HepG2 (cell line): ENCODE data around the gene VWA2.

Experiments used
- CHD2 ChIP-seq: IDR thresholded peaks from 2 replicates; pipeline ENCODE4 v1.6.1; 2011; ENCODE audit warnings: low read depth, low read length, improper control_type of control experiment
- MEIS1 ChIP-seq: sonication (generic); formaldehyde crosslinking; IDR thresholded peaks from 2 replicates; pipeline ENCODE4 v1.9.0; 2021; ENCODE audit warnings: mild to moderate bottlenecking, missing genetic modification reagents, moderate library complexity, borderline replicate concordance
- POLR2AphosphoS5 ChIP-seq: IDR thresholded peaks from 2 replicates; pipeline ENCODE4 v1.6.1; 2012; ENCODE audit warnings: low read depth, low read length
- ZBTB38 ChIP-seq: sonication (generic); formaldehyde crosslinking; IDR thresholded peaks from 2 replicates; pipeline ENCODE4 v1.5.1; 2020; ENCODE audit warnings: mild to moderate bottlenecking, missing genetic modification reagents
- ZKSCAN5 ChIP-seq: sonication (generic); formaldehyde crosslinking; IDR thresholded peaks from 2 replicates; pipeline ENCODE4 v1.5.1; 2020; ENCODE audit warnings: mild to moderate bottlenecking, missing genetic modification reagents
- ZNF224 ChIP-seq: sonication (generic); formaldehyde crosslinking; IDR thresholded peaks from 2 replicates; pipeline ENCODE4 v1.5.0; 2020; ENCODE audit warnings: mild to moderate bottlenecking, missing genetic modification reagents
- ZNF558 ChIP-seq: sonication (generic); formaldehyde crosslinking; IDR thresholded peaks from 2 replicates; pipeline ENCODE4 v1.9.0; 2022; ENCODE audit warnings: mild to moderate bottlenecking, missing genetic modification reagents, borderline replicate concordance
- ZNF660 ChIP-seq: sonication (generic); formaldehyde crosslinking; IDR thresholded peaks from 2 replicates; pipeline ENCODE4 v1.5.1; 2020; ENCODE audit warnings: mild to moderate bottlenecking, low read depth, missing genetic modification reagents, borderline replicate concordance
- TF ChIP-seq, protein P1 (sequence below): sonication (generic); formaldehyde crosslinking; IDR thresholded peaks from 2 replicates; pipeline ENCODE4 v1.4.0; 2020; ENCODE audit warnings: mild to moderate bottlenecking, missing genetic modification reagents, borderline replicate concordance
- TF ChIP-seq, protein P2 (sequence below): sonication (generic); formaldehyde crosslinking; IDR thresholded peaks from 2 replicates; pipeline ENCODE4 v1.5.0; 2020; ENCODE audit warnings: mild to moderate bottlenecking, missing genetic modification reagents, moderate library complexity

- TF ChIP-seq MEIS1 (CRISPR knock-in tag) (no peak), ZKSCAN5 (CRISPR knock-in tag) (no peak), CHD2 (no peak), ZNF660 (no peak), ZBTB38 (no peak), ZNF558 (CRISPR knock-in tag) (no peak), POLR2AphosphoS5 (no peak), ZNF224 (CRISPR knock-in tag) (no peak)
- TF ChIP-seq, protein P1, sequence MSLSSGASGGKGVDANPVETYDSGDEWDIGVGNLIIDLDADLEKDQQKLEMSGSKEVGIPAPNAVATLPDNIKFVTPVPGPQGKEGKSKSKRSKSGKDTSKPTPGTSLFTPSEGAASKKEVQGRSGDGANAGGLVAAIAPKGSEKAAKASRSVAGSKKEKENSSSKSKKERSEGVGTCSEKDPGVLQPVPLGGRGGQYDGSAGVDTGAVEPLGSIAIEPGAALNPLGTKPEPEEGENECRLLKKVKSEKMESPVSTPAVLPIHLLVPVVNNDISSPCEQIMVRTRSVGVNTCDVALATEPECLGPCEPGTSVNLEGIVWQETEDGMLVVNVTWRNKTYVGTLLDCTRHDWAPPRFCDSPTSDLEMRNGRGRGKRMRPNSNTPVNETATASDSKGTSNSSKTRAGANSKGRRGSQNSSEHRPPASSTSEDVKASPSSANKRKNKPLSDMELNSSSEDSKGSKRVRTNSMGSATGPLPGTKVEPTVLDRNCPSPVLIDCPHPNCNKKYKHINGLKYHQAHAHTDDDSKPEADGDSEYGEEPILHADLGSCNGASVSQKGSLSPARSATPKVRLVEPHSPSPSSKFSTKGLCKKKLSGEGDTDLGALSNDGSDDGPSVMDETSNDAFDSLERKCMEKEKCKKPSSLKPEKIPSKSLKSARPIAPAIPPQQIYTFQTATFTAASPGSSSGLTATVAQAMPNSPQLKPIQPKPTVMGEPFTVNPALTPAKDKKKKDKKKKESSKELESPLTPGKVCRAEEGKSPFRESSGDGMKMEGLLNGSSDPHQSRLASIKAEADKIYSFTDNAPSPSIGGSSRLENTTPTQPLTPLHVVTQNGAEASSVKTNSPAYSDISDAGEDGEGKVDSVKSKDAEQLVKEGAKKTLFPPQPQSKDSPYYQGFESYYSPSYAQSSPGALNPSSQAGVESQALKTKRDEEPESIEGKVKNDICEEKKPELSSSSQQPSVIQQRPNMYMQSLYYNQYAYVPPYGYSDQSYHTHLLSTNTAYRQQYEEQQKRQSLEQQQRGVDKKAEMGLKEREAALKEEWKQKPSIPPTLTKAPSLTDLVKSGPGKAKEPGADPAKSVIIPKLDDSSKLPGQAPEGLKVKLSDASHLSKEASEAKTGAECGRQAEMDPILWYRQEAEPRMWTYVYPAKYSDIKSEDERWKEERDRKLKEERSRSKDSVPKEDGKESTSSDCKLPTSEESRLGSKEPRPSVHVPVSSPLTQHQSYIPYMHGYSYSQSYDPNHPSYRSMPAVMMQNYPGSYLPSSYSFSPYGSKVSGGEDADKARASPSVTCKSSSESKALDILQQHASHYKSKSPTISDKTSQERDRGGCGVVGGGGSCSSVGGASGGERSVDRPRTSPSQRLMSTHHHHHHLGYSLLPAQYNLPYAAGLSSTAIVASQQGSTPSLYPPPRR (CRISPR knock-in tag): no peak
- TF ChIP-seq, protein P2, sequence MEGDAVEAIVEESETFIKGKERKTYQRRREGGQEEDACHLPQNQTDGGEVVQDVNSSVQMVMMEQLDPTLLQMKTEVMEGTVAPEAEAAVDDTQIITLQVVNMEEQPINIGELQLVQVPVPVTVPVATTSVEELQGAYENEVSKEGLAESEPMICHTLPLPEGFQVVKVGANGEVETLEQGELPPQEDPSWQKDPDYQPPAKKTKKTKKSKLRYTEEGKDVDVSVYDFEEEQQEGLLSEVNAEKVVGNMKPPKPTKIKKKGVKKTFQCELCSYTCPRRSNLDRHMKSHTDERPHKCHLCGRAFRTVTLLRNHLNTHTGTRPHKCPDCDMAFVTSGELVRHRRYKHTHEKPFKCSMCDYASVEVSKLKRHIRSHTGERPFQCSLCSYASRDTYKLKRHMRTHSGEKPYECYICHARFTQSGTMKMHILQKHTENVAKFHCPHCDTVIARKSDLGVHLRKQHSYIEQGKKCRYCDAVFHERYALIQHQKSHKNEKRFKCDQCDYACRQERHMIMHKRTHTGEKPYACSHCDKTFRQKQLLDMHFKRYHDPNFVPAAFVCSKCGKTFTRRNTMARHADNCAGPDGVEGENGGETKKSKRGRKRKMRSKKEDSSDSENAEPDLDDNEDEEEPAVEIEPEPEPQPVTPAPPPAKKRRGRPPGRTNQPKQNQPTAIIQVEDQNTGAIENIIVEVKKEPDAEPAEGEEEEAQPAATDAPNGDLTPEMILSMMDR: no peak
Observed at GRCh38 chr10:114288424-114289095, 49.5 kb downstream of the VWA2 start.
